COR-L47 (cell line): Measurements from ENCODE around the gene HSPA1L.

Experiments
- DNase-seq: peaks from one replicate; lab custom pipeline; 2025; lab: John Stamatoyannopoulos, UW

HSPA1L gene

GRCh38 chr6:31781244-31782125, 33.6 kb downstream of the HSPA1L start:
- no peak for DNase-seq

- DNase-seq, result no peak
Observed at GRCh38 chr6:31780507-31781243, 34.4 kb downstream of the HSPA1L start.

GRCh38 chr6:31779908-31780307, 35.2 kb downstream of the HSPA1L start:
- DNase-seq, result no peak

- no peak for DNase-seq
Observed at GRCh38 chr6:31778999-31779885, 35.8 kb downstream of the HSPA1L start.

GRCh38 chr6:31778193-31778592, 36.9 kb downstream of the HSPA1L start:
- no peak for DNase-seq

- DNase-seq, result no peak
Observed at GRCh38 chr6:31777667-31778050, 37.4 kb downstream of the HSPA1L start.

- peak; percentile 60 for DNase-seq
Observed at GRCh38 chr6:31776989-31777666, 38.0 kb downstream of the HSPA1L start, which contains the start of gene VWA7. TSS of gene VWA7 (minus strand) at chr6:31777328. CDS start at chr6:31776779, 549 bp downstream.

DNA sequence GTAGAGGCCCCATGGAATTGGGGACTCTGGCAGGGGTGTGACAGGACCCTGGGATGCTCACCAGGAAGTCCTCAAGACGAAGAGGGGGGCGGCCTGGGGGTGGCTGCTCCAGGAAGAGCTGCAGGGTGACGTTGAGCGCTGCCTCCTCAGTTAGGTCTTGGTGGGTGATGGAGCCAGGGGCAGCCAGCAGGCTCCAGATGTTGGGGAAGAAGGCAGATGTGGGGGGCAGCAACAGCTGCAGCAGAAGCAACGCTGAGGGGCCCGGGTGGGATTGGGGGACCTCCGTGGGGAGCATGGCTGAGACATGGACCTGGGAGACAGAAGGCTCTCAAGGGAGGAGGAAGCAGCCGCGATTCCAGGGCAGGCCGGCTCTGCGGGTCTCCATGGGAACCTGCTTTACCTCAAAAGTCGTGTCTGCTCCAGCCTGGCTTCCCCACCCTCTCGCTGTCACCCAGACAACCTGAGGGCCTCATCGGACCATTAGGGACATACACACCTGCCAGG, 38.5 kb downstream of the HSPA1L start:
- DNase-seq, result peak; percentile 55

DNA sequence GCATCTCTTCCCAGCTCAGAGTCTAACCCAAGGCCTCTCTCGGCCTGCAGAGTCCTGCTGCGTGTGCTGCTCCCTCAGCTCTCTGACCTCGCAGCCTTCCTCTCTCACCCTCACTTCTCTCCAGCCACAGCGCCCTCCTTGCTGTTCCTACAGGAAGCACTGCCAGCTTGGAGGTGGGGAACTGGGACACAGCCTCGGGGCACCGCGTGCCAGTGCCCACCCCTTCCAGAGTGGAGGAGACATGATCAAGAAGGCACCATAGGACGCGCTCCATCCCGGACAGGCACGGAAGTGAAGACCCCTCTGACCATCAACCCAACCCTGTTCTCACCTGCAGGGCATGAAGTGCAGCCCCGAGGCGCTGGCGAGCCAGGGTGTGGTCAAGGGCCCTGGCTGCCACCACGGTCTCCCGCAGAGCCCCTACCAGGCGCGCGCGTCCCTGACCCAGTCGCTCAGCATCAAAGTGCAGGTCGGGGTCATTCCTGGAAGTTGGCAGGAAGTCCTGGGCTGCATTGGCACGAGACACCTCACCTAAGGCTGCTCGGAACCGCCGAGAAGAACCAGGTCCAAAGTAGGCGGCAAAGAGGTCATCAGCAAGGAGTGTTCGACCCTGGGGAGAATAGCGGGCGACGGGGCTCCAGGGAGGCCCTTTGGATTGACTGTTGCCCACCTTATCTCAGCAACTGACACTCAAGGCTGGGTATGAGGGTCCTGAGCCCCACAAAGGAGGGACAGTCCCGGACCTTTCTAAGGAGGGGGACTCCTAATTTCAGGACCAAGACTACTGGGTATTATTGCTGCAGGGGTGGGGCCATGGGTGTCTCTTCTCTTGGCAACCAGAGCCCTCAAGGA, 39.2 kb downstream of the HSPA1L start:
- DNase-seq, result no peak

GRCh38 chr6:31775184-31775583, 39.9 kb downstream of the HSPA1L start:
- DNase-seq, result no peak

DNA sequence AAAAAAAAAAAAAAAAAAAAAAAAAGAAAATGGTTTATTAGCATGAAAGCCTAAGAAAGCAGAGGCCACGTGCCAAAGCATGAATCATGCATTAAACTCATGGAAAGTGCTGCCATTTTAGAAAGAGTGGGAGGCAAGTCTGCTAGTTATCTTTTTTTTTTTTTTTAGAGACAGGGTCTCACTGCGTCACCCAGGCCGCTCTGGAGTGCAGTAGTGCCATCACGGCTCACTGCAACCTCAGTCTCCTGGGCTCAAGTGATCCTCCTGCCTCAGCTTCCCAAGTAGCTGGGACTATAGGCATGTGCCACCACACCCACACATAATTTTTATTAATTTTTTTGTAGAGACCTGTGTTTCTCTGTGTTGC, 43.1 kb downstream of the HSPA1L start:
- DNase-seq, result no peak

DNA sequence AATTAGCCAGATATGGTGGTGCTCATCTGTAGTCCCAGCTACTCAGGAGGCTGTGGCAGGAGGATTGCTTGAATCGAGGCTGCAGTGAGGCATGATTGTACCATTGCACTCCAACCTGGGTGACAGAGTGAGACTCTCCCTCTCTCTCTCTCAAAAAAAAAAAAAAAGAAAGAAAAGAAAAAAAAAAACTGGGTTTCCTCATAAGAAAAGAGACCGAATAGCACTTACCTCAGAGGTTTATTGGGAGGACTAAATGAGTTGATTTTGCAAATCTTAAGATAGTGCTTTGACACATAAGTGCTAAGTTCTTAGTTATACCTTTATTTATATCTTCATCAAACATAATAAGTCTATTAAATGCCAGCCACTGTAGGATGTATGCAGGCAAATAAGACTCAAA, 44.2 kb downstream of the HSPA1L start:
- DNase-seq, result no peak

DNA sequence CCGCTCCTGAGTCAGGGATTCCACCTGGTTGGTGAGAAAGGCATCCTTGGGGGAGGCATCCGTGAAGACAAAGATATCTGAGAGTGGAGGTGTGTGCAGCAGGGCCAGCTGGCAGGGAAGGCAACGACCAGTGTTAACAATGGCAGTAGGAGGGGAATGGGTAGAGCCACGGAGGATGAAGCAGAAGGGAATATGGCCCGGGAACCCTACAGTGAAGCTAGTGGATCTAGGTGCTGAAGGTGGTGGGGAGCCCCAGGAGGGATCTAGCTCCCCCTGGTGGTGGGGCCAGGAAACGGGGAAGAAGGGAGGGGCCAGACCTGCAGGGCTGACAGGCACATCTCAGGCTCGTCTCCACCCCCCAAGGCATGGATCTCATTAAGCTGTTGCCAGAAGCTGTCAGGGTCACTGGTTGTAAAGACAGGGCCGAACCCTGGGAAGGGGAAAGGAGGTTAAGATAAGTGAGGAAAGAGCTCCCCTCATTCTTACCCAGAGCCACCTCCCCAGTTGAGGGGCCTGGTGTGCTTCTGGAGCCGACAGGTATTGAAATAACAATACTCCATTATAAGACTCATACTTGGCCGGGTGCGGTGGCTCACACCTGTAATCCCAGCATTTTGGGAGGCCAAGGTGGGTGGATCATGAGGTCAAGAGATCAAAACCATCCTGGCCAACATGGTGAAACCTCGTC, 45.3 kb downstream of the HSPA1L start:
- DNase-seq, result peak; percentile 42

DNA sequence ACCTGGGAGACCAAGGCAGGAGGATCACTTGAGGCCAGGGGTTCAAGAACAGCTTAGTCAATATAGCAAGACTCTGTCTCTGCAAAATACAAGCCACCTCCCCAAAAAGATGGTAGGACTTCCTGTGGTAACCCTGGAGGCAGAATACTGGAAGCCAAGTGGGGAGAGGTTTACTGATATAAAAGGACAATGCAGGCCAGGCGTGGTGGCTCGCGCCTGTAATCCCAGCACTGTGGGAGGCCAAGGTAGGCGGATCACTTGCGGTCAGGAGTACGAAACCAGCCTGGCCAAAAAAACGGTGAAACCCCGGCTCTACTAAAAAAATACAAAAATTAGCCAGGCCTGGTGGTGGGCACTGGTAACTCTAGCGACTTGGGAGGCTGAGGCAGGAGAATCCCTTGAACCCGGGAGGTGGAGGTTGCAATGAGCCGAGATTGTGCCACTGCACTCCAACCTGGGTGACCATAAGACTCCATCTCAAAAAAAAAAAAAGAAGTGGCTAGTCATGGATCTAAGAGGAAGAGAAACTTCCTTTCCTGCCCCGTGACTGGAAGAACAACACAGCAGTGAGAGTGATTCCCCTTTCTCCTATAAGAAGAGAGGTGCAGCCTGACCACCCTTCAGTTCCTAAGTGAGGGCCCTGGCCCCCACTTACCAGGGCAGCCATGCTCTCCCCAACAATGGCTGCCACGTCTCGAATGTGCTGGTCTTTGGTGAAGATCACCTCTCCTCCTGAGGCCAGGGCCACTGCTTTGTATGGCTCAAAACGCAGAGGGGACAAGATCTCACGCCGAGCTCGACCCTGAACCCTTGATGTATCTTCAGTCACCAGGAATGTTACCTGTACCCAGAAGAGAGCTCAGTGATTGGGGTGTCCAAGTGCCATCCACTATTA, 46.5 kb downstream of the HSPA1L start:
- no peak for DNase-seq

GRCh38 chr6:31767096-31767645, 47.9 kb downstream of the HSPA1L start:
- no peak for DNase-seq

GRCh38 chr6:31765910-31766794, 48.9 kb downstream of the HSPA1L start:
- DNase-seq, result no peak

- DNase-seq, result no peak
Observed at GRCh38 chr6:31765559-31765909, 49.5 kb downstream of the HSPA1L start.

DNA sequence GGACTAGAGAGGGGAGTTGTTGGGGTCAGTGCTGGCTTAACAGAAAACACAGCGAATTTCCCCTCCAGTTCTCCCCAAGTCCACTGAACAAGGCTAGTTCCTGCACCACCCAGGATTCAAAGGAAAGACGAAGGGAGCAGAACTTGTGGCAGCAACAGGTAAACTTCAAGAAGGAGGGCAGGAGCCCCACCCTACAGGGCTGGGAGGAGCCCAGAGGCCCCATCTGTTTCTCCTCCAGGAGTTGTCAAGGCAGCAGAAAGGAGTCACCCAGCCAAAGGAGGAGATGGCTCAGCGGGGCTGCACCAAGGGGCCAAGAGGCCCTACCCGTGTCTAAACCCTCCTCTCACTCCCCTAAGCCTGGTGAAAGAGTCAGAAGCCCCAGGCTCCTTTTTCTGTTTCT, 50.9 kb downstream of the HSPA1L start:
- DNase-seq, result no peak
